Measurements from ENCODE around the gene FAT1.

Gene FAT1

DNA sequence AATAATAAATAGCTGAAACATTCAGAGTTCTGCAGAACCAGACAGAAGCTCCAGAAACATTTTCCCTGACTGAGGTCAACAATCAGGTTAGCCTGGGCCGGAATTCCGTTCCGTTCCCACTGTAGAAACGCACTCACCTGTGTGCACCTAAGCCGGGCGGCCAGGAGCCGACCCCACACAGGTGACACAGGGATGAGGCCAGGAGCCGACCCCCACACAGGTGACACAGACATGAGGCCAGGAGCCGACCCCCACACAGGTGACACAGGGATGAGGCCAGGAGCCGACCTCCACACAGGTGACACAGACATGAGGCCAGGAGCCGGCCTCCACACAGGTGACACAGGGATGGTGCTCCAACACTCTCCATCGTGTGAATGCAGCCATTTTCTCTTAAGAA is 21.9 kb downstream of the FAT1 start:
- Histone ChIP-seq H3K4me3 (ENCODE audit: low read depth, low read length) (no peak overlapping the region), H3K27me3 (0 out of 2 replicates have a peak, but pooled peaks cover 4% of the 10 kb centered on the region), H3K36me3 (no peaks in the 10 kb centered on the region), H3K9me3 (no peaks in the 10 kb centered on the region), H3K4me1 (no peaks in the 10 kb centered on the region)
- no peak for DNase-seq
- TF ChIP-seq, protein P1, sequence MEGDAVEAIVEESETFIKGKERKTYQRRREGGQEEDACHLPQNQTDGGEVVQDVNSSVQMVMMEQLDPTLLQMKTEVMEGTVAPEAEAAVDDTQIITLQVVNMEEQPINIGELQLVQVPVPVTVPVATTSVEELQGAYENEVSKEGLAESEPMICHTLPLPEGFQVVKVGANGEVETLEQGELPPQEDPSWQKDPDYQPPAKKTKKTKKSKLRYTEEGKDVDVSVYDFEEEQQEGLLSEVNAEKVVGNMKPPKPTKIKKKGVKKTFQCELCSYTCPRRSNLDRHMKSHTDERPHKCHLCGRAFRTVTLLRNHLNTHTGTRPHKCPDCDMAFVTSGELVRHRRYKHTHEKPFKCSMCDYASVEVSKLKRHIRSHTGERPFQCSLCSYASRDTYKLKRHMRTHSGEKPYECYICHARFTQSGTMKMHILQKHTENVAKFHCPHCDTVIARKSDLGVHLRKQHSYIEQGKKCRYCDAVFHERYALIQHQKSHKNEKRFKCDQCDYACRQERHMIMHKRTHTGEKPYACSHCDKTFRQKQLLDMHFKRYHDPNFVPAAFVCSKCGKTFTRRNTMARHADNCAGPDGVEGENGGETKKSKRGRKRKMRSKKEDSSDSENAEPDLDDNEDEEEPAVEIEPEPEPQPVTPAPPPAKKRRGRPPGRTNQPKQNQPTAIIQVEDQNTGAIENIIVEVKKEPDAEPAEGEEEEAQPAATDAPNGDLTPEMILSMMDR (IDR thresholded peaks at IDR 0.05; ENCODE audit: low read depth, low read length): no peak

- Histone ChIP-seq H3K27me3 (0 out of 2 replicates have a peak, but pooled peaks cover 4% of the 10 kb centered on the region), H3K4me1 (no peaks in the 10 kb centered on the region), H3K36me3 (no peaks in the 10 kb centered on the region), H3K4me3 (ENCODE audit: low read depth, low read length) (no peak overlapping the region), H3K9me3 (no peaks in the 10 kb centered on the region)
- TF ChIP-seq, protein P1 (IDR thresholded peaks at IDR 0.05; ENCODE audit: low read depth, low read length): no peak
- no peak for DNase-seq
Observed at GRCh38 chr4:186701273-186701672, 22.4 kb downstream of the FAT1 start.

GRCh38 chr4:186700746-186701145 is 22.9 kb downstream of the FAT1 start:
- Histone ChIP-seq H3K4me3 (ENCODE audit: low read depth, low read length) (no peak overlapping the region), H3K27me3 (0 out of 2 replicates have a peak, but pooled peaks cover 4% of the 10 kb centered on the region), H3K4me1 (no peaks in the 10 kb centered on the region), H3K9me3 (no peaks in the 10 kb centered on the region), H3K36me3 (no peaks in the 10 kb centered on the region)
- no peak for DNase-seq
- TF ChIP-seq, protein P1 (IDR thresholded peaks at IDR 0.05; ENCODE audit: low read depth, low read length): no peak

DNA sequence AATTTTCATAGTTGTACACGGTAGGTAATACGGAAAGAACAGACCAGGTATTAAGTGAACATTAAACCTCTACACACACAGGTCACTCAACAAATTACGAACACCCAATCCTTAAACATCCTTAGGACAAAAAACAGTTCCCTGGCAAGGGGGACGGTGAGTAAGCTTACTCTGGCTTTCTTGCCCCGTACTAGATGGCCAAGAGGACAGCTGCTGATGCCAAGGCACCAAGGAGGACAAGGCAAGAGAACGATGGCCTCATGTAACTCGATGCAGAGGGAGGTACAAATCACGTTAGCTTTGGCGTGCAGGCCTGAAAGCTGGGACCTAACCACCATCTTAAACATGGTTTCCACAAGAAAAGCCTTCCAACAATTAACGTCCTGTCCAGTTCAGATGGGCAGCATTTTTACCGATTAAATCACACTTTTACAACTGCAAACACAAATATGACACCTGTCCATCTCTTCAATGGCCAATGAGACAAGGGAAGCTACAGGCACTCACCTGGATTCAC is 23.7 kb downstream of the FAT1 start:
- H3K36me3 ChIP-seq: no peaks in the 10 kb centered on the region
- no peaks in the 10 kb centered on the region for H3K9me3 ChIP-seq
- no peaks in the 10 kb centered on the region for H3K4me1 ChIP-seq
- no peak for DNase-seq
- H3K27me3 ChIP-seq: 0 out of 2 replicates have a peak, but pooled peaks cover 4% of the 10 kb centered on the region
- TF ChIP-seq, protein P1 (IDR thresholded peaks at IDR 0.05; ENCODE audit: low read depth, low read length): no peak
- no peak overlapping the region for H3K4me3 ChIP-seq (ENCODE audit: low read depth, low read length)

DNA sequence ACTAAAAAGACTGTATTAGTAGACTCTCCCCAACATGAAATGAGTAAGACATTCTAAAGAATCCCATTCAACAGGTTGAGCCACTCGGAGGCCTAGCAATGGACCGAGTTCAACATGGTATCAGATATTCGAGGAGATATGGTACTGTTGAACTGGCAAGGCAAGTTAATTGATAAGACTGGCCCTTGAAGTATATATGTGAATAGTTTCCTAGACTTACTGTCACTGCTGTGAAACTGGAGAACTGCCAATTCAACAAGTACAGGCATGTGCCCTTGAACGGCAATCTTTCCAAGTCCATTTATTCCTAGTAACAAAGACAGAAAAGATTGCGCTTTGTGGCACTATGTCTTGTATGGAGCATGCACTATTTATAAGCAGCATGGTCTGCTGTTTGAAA is 24.4 kb downstream of the FAT1 start:
- Histone ChIP-seq H3K4me3 (ENCODE audit: low read depth, low read length) (no peak overlapping the region), H3K9me3 (no peaks in the 10 kb centered on the region), H3K36me3 (no peaks in the 10 kb centered on the region), H3K27me3 (0 out of 2 replicates have a peak, but pooled peaks cover 4% of the 10 kb centered on the region), H3K4me1 (no peaks in the 10 kb centered on the region)
- TF ChIP-seq, protein P1 (IDR thresholded peaks at IDR 0.05; ENCODE audit: low read depth, low read length): no peak
- no peak for DNase-seq

DNA sequence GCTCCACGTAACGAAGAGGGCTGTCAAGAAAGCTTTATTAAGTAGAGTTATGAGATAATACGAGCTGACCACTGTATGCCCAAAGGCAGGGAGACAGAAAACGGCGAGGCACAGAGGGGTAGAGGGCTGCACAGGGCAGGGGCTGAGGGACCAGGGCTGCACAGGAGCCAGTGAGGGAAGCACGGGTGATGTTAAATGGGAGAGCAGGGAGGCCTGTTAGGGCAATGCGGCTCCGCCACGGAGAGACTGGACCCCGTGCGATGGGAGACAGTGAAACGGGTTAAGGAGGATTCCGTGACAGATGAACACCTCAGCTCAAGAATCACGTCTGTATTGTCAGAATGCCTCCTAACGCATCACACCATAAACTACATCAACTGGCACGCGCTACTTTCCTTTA is 25.1 kb downstream of the FAT1 start:
- no peaks in the 10 kb centered on the region for H3K4me1 ChIP-seq
- H3K27me3 ChIP-seq: 0 out of 2 replicates have a peak, but pooled peaks cover 3% of the 10 kb centered on the region
- TF ChIP-seq, protein P1 (IDR thresholded peaks at IDR 0.05; ENCODE audit: low read depth, low read length): no peak
- H3K9me3 ChIP-seq: no peaks in the 10 kb centered on the region
- no peak for DNase-seq
- H3K4me3 ChIP-seq (ENCODE audit: low read depth, low read length): no peak overlapping the region
- H3K36me3 ChIP-seq: no peaks in the 10 kb centered on the region
